CD4-positive, alpha-beta T cell treated with Interleukin-6 for 4 hours (primary cell): ENCODE results near the gene RPL32.

Experiments used
- DNase-seq: peaks from one replicate; pipeline ENCODE4 v3.0.0-alpha.2; 2020; ENCODE audit warnings: mixed read lengths

Gene RPL32

GRCh38 chr3:12832350-12833221 is 8.8 kb downstream of the RPL32 start:
- no peak for DNase-seq

- no peak for DNase-seq
Observed at GRCh38 chr3:12831301-12831866, 10.0 kb downstream of the RPL32 start.

- DNase-seq: no peak
Observed at GRCh38 chr3:12830785-12831156, 10.6 kb downstream of the RPL32 start.

GRCh38 chr3:12829886-12830784 is 11.2 kb downstream of the RPL32 start:
- no peak for DNase-seq

GRCh38 chr3:12829404-12829803 is 12.0 kb downstream of the RPL32 start:
- no peak for DNase-seq

GRCh38 chr3:12828751-12829150 is 12.6 kb downstream of the RPL32 start:
- DNase-seq: no peak

- no peak for DNase-seq
Observed at GRCh38 chr3:12825156-12825555, 16.2 kb downstream of the RPL32 start.

GRCh38 chr3:12824299-12824698 is 17.1 kb downstream of the RPL32 start:
- DNase-seq: no peak

- DNase-seq: no peak
Observed at GRCh38 chr3:12822725-12823373, 18.5 kb downstream of the RPL32 start.

GRCh38 chr3:12818773-12819172 is 22.6 kb downstream of the RPL32 start:
- DNase-seq: no peak

GRCh38 chr3:12818273-12818672 is 23.1 kb downstream of the RPL32 start:
- DNase-seq: no peak

GRCh38 chr3:12817343-12817710 is 24.0 kb downstream of the RPL32 start:
- no peak for DNase-seq

- no peak for DNase-seq
Observed at GRCh38 chr3:12816521-12817342, 24.6 kb downstream of the RPL32 start.

GRCh38 chr3:12815719-12816118 is 25.6 kb downstream of the RPL32 start:
- DNase-seq: no peak

- no peak for DNase-seq
Observed at GRCh38 chr3:12815078-12815477, 26.3 kb downstream of the RPL32 start.

- no peak for DNase-seq
Observed at GRCh38 chr3:12813967-12814366, 27.4 kb downstream of the RPL32 start.

- DNase-seq: no peak
Observed at GRCh38 chr3:12812812-12813211, 28.6 kb downstream of the RPL32 start.

- no peak for DNase-seq
Observed at GRCh38 chr3:12810961-12811360, 30.4 kb downstream of the RPL32 start.

- DNase-seq: peak; percentile 97
Observed at GRCh38 chr3:12810013-12810780, 31.2 kb downstream of the RPL32 start.

GRCh38 chr3:12809435-12809834 is 31.9 kb downstream of the RPL32 start:
- DNase-seq: no peak

GRCh38 chr3:12809001-12809400 is 32.4 kb downstream of the RPL32 start:
- no peak for DNase-seq
